Keratinocyte (primary cell): ENCODE measurements around the gene PELI1. TPM values are rescaled to one million over a fixed set of nuclear protein-coding genes. Genes with fewer than 3 reads are reported as not detected.

Experiments used
- DNase-seq: peaks from one replicate; pipeline ENCODE4 v3.0.0-alpha.2; 2011; ENCODE audit warnings: low read depth, missing footprints, low spot score
- FAIRE-seq: peaks from 2 replicates; lab custom pipeline; 2011; peaks lifted over from hg19 to GRCh38; lab: Jason Lieb, UNC
- H2AFZ ChIP-seq: 2 replicates; pipeline ENCODE4 v1.6.0; 2012; ENCODE audit warnings: low read length, control low read depth, inconsistent platforms; ENCODE audit not compliant: control insufficient read depth
- H3K27ac ChIP-seq: 2 replicates; pipeline ENCODE4 v1.5.1; 2011; ENCODE audit warnings: low read length; ENCODE audit not compliant: control insufficient read depth, insufficient read depth
- H3K27me3 ChIP-seq: 3 replicates; pipeline ENCODE4 v1.6.0; 2011; ENCODE audit warnings: low read length; ENCODE audit not compliant: control insufficient read depth, insufficient read depth; ENCODE audit errors: extremely low read depth
- H3K36me3 ChIP-seq, 2 experiments: 2 replicates in 1 of 2; 3 replicates in 1 of 2; pipeline ENCODE4 v1.5.1; 2011; ENCODE audit warnings: low read length in 2 of 2, mild to moderate bottlenecking in 1 of 2; ENCODE audit not compliant: control insufficient read depth in 2 of 2, insufficient read depth in 2 of 2; ENCODE audit errors: extremely low read depth in 1 of 2
- H3K4me1 ChIP-seq: 3 replicates; pipeline ENCODE4 v1.5.1; 2011; ENCODE audit warnings: low read length; ENCODE audit not compliant: control insufficient read depth, insufficient read depth; ENCODE audit errors: extremely low read depth
- H3K4me2 ChIP-seq: 3 replicates; pipeline ENCODE4 v1.6.0; 2011; ENCODE audit warnings: low read depth, low read length; ENCODE audit not compliant: control insufficient read depth, insufficient read depth; ENCODE audit errors: extremely low read depth
- H3K4me3 ChIP-seq, 3 experiments: fragments of 200-600 bp in 1 of 3; sonication (generic) in 1 of 3; 2 replicates in 2 of 3; 3 replicates in 1 of 3; pipeline ENCODE4 v1.5.1; 2011 to 2016; ENCODE audit warnings: low read length in 3 of 3, mild to moderate bottlenecking in 3 of 3, control low read depth in 2 of 3, inconsistent platforms in 1 of 3, low read depth in 1 of 3, mixed read lengths in 1 of 3, mixed run types in 1 of 3, moderate library complexity in 1 of 3; ENCODE audit not compliant: control insufficient read depth in 2 of 3, insufficient read depth in 2 of 3; ENCODE audit errors: extremely low read depth in 1 of 3
- H3K79me2 ChIP-seq: 2 replicates; pipeline ENCODE4 v1.6.0; 2012; ENCODE audit warnings: low read length; ENCODE audit not compliant: control insufficient read depth, insufficient read depth
- H3K9ac ChIP-seq: 3 replicates; pipeline ENCODE4 v1.6.0; 2011; ENCODE audit warnings: low read length; ENCODE audit not compliant: control insufficient read depth, insufficient read depth; ENCODE audit errors: extremely low read depth
- H3K9me1 ChIP-seq: 3 replicates; pipeline ENCODE4 v1.6.0; 2011; ENCODE audit warnings: low read length; ENCODE audit not compliant: control insufficient read depth, insufficient read depth; ENCODE audit errors: extremely low read depth
- H3K9me3 ChIP-seq: 2 replicates; pipeline ENCODE4 v1.5.1; 2012; ENCODE audit warnings: low read depth, low read length; ENCODE audit not compliant: control insufficient read depth
- H4K20me1 ChIP-seq: 3 replicates; pipeline ENCODE4 v1.6.0; 2011; ENCODE audit warnings: low read length; ENCODE audit not compliant: control insufficient read depth, insufficient read depth; ENCODE audit errors: extremely low read depth
- EZH2 ChIP-seq: IDR thresholded peaks from one replicate; pipeline ENCODE4 v1.6.1; 2012; ENCODE audit warnings: inconsistent platforms, mild to moderate bottlenecking, low read length, moderate library complexity
- dilution Hi-C: fragments of 300-500 bp; cut with MboI; formaldehyde crosslinking; loops from one replicate; pipeline ENCODE4 v1.7.0; 2020; ENCODE audit warnings: low sequenced_read_pairs; ENCODE audit not compliant: extremely low pct_ligation_motif_present
- polyA plus RNA-seq, 5 experiments: library from polyadenylated mRNA; depleted of rRNA in 3 of 5; stranded (reverse) in 3 of 5; stranded (forward) in 1 of 5; unstranded in 1 of 5; fragments of >200 nt; gene quantifications; 1 replicate in 1 of 5; 2 replicates in 3 of 5; 3 replicates in 1 of 5; pipeline versions ENCODE4 v1.2.1 to v1.2.3, GENCODE V29; 2011 to 2012; ENCODE audit warnings: missing spikeins in 2 of 5, low read depth in 1 of 5, low replicate concordance in 1 of 5
- TF ChIP-seq, protein P1 (sequence below), 3 experiments: IDR thresholded peaks in 1 of 3; conservative IDR thresholded peaks in 1 of 3; optimal IDR thresholded peaks in 1 of 3; 2 replicates in 2 of 3; 3 replicates in 1 of 3; pipeline versions ENCODE3 to v1.5.1; 2011; ENCODE audit warnings: low read length in 3 of 3, mild to moderate bottlenecking in 3 of 3, moderate library complexity in 2 of 3, control low read depth in 1 of 3, inconsistent platforms in 1 of 3; ENCODE audit not compliant: insufficient read depth in 2 of 3; ENCODE audit errors: extremely low read depth in 1 of 3

The PELI1 gene
- polyA plus RNA-seq, 1 donor (not counting 4 experiments of a cell fraction or from before 2014, with no cell fraction given), result 21.2 TPM

GRCh38 chr2:64120008-64120407 lies 24.2 kb downstream of the PELI1 start:
- H3K9me1 ChIP-seq, result no peaks in the 10 kb centered on the region
- H2AFZ ChIP-seq, result no peak overlapping the region
- DNase-seq, result no peak
- TF ChIP-seq, protein P1, sequence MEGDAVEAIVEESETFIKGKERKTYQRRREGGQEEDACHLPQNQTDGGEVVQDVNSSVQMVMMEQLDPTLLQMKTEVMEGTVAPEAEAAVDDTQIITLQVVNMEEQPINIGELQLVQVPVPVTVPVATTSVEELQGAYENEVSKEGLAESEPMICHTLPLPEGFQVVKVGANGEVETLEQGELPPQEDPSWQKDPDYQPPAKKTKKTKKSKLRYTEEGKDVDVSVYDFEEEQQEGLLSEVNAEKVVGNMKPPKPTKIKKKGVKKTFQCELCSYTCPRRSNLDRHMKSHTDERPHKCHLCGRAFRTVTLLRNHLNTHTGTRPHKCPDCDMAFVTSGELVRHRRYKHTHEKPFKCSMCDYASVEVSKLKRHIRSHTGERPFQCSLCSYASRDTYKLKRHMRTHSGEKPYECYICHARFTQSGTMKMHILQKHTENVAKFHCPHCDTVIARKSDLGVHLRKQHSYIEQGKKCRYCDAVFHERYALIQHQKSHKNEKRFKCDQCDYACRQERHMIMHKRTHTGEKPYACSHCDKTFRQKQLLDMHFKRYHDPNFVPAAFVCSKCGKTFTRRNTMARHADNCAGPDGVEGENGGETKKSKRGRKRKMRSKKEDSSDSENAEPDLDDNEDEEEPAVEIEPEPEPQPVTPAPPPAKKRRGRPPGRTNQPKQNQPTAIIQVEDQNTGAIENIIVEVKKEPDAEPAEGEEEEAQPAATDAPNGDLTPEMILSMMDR (optimal IDR thresholded peaks at IDR 0.05 in 1 of 3, IDR thresholded peaks at IDR 0.05 in 1 of 3, conservative IDR thresholded peaks at IDR 0.05 in 1 of 3; ENCODE audit: extremely low read depth in 1 of 3, insufficient read depth in 2 of 3, low read length in 3 of 3), result no peak
- no peak for TF ChIP-seq EZH2
- peak; percentile 39 for FAIRE-seq
- no peak overlapping the region for H3K4me3 ChIP-seq
- dilution Hi-C loops, result no loop called here
- H3K27ac ChIP-seq, result peak overlapping the region; percentile 84
- no peaks in the 10 kb centered on the region for H3K27me3 ChIP-seq
- peaks cover 72% of the 10 kb centered on the region for H3K79me2 ChIP-seq
- peak overlapping the region; percentile 88 for H3K4me2 ChIP-seq
- H4K20me1 ChIP-seq, result no peaks in the 10 kb centered on the region
- H3K9me3 ChIP-seq, result no peaks in the 10 kb centered on the region
- H3K4me1 ChIP-seq, result peaks cover 40% of the 10 kb centered on the region
- H3K36me3 ChIP-seq, result no peaks in the 10 kb centered on the region
- H3K9ac ChIP-seq, result peak overlapping the region; percentile 2

DNA sequence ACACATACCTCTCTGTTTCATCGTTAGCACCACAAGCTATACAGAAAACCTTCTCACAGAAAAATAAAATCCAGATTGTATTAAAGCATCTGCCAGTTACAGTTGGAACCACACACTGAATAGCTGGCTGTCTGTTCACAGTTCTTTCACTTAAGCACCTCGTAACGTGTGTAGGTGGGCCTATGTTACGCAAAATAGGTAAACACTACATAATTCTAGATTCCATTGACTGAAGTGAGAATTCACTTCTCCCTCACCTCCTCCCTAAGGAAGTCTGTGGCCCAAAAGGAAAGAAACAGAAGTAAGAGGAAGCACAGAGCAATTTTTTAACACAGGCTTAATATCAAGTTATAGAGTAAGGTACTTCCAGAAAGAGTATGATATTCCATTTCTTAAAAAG lies 24.9 kb downstream of the PELI1 start:
- peak overlapping the region; percentile 23 for H2AFZ ChIP-seq
- H4K20me1 ChIP-seq, result no peaks in the 10 kb centered on the region
- peak overlapping the region; percentile 14 for H3K9ac ChIP-seq
- no peaks in the 10 kb centered on the region for H3K27me3 ChIP-seq
- peak overlapping the region; percentile 88 for H3K4me2 ChIP-seq
- peaks cover 66% of the 10 kb centered on the region for H3K79me2 ChIP-seq
- peaks cover 46% of the 10 kb centered on the region for H3K4me1 ChIP-seq
- no peaks in the 10 kb centered on the region for H3K9me1 ChIP-seq
- FAIRE-seq, result peak; percentile 56
- no peaks in the 10 kb centered on the region for H3K36me3 ChIP-seq
- H3K27ac ChIP-seq, result peak overlapping the region; percentile 84
- DNase-seq, result no peak
- no peaks in the 10 kb centered on the region for H3K9me3 ChIP-seq
- dilution Hi-C loops, result no loop called here
- peak overlapping the region in 1 of 3 experiments; percentile 21 for H3K4me3 ChIP-seq
- TF ChIP-seq EZH2, result no peak
- TF ChIP-seq, protein P1 (optimal IDR thresholded peaks at IDR 0.05 in 1 of 3, IDR thresholded peaks at IDR 0.05 in 1 of 3, conservative IDR thresholded peaks at IDR 0.05 in 1 of 3; ENCODE audit: extremely low read depth in 1 of 3, insufficient read depth in 2 of 3, low read length in 3 of 3), result no peak
